Activated T-cell treated with anti-CD3 and anti-CD28 coated beads, Interleukin-2, amount 50 U/mL, for 72 hours (primary cell): ENCODE data around the gene GSTM4. TPM values are rescaled to one million over a fixed set of nuclear protein-coding genes. Genes with fewer than 3 reads are reported as not detected.
"Not testable (repeated sequence)": the region's sequence is repeated elsewhere in the genome, so short reads cannot be mapped to it uniquely, and the experiment has no call there.

Experiments used
- ATAC-seq, 2 donors: fragments of 150-1000 bp; cut with Tn5 transposase; replicated peaks in 1 of 2; 2 replicates each; pipeline ENCODE4 v1.10.0; 2021; ENCODE audit warnings: moderate library complexity in 2 of 2, mild to moderate bottlenecking in 1 of 2
- DNase-seq, 2 donors: peaks; one replicate each; pipeline ENCODE4 v3.0.0; 2021 to 2022; ENCODE audit warnings: mixed read lengths in 1 of 2
- H3K27ac Mint-ChIP-seq: one replicate; pipeline ENCODE4 v1.8.0; 2022; ENCODE audit warnings: mild to moderate bottlenecking, moderate library complexity, mixed read lengths
- H3K27me3 Mint-ChIP-seq: one replicate; pipeline ENCODE4 v1.8.0; 2022; ENCODE audit warnings: low read depth, mixed read lengths
- H3K36me3 Mint-ChIP-seq, 2 donors: one replicate each; pipeline ENCODE4 v1.8.0; 2022; ENCODE audit warnings: mixed read lengths in 2 of 2, mild to moderate bottlenecking in 1 of 2; ENCODE audit not compliant: insufficient read depth in 2 of 2
- H3K4me1 Mint-ChIP-seq: one replicate; pipeline ENCODE4 v1.8.0; 2022; ENCODE audit warnings: low read depth, mixed read lengths
- H3K4me3 Mint-ChIP-seq, 2 donors: one replicate each; pipeline ENCODE4 v1.8.0; 2022; ENCODE audit warnings: mild to moderate bottlenecking in 2 of 2, mixed read lengths in 2 of 2, moderate library complexity in 2 of 2
- H3K9me3 Mint-ChIP-seq, 2 donors: one replicate each; pipeline ENCODE4 v1.8.0; 2022; ENCODE audit warnings: mixed read lengths in 2 of 2
- total RNA-seq, 2 donors: library from RNA; stranded (reverse); gene quantifications; one replicate each; pipeline ENCODE4 v1.2.3, GENCODE V29; 2022

Gene GSTM4
- total RNA-seq, 2 donors from 2014 or later, result 23.5 to 31.1 TPM

- Mint-ChIP-seq H3K4me1 (peaks cover 20% of the 10 kb centered on the region), H3K27ac (no peak overlapping the region), H3K9me3 (no peaks in the 10 kb centered on the region), H3K4me3 (no peak overlapping the region), H3K27me3 (no peaks in the 10 kb centered on the region), H3K36me3 (peaks cover 0 to 3% of the 10 kb centered on the region in 2 donors)
- DNase-seq, result no peak
- ATAC-seq, result no peak
Observed at GRCh38 chr1:109671067-109671466, 15.2 kb downstream of the GSTM4 start.

- H3K4me1 Mint-ChIP-seq, DNase-seq, H3K27me3 Mint-ChIP-seq, H3K9me3 Mint-ChIP-seq, ATAC-seq, H3K27ac Mint-ChIP-seq, H3K36me3 Mint-ChIP-seq, H3K4me3 Mint-ChIP-seq: not testable (repeated sequence)
Observed at GRCh38 chr1:109673861-109674260, 18.0 kb downstream of the GSTM4 start.

- not testable (repeated sequence) for H3K9me3 Mint-ChIP-seq, H3K27ac Mint-ChIP-seq, H3K4me1 Mint-ChIP-seq, DNase-seq, ATAC-seq, H3K36me3 Mint-ChIP-seq, H3K4me3 Mint-ChIP-seq, H3K27me3 Mint-ChIP-seq
Observed at GRCh38 chr1:109676683-109677381, 20.9 kb downstream of the GSTM4 start.

- Mint-ChIP-seq H3K4me1 (no peaks in the 10 kb centered on the region), H3K9me3 (no peaks in the 10 kb centered on the region), H3K27ac (no peak overlapping the region), H3K27me3 (no peaks in the 10 kb centered on the region), H3K36me3 (no peaks in the 10 kb centered on the region), H3K4me3 (no peak overlapping the region)
- ATAC-seq, result no peak
- DNase-seq, result no peak
Observed at GRCh38 chr1:109677459-109677858, 21.6 kb downstream of the GSTM4 start.

- H3K36me3 Mint-ChIP-seq, DNase-seq, H3K27me3 Mint-ChIP-seq, H3K9me3 Mint-ChIP-seq, ATAC-seq, H3K4me1 Mint-ChIP-seq, H3K4me3 Mint-ChIP-seq, H3K27ac Mint-ChIP-seq: not testable (repeated sequence)
Observed at GRCh38 chr1:109678637-109679036, 22.7 kb downstream of the GSTM4 start.

GRCh38 chr1:109684777-109685176 is 28.9 kb downstream of the GSTM4 start:
- DNase-seq, H3K27ac Mint-ChIP-seq, H3K36me3 Mint-ChIP-seq, H3K9me3 Mint-ChIP-seq, H3K27me3 Mint-ChIP-seq, ATAC-seq, H3K4me1 Mint-ChIP-seq, H3K4me3 Mint-ChIP-seq: not testable (repeated sequence)

- H3K4me1 Mint-ChIP-seq, H3K9me3 Mint-ChIP-seq, H3K36me3 Mint-ChIP-seq, H3K4me3 Mint-ChIP-seq, DNase-seq, H3K27ac Mint-ChIP-seq, H3K27me3 Mint-ChIP-seq, ATAC-seq: not testable (repeated sequence)
Observed at GRCh38 chr1:109685399-109685798, 29.5 kb downstream of the GSTM4 start.

GRCh38 chr1:109685890-109686289 is 30.0 kb downstream of the GSTM4 start:
- H3K4me3 Mint-ChIP-seq, DNase-seq, H3K27me3 Mint-ChIP-seq, H3K9me3 Mint-ChIP-seq, H3K36me3 Mint-ChIP-seq, H3K27ac Mint-ChIP-seq, ATAC-seq, H3K4me1 Mint-ChIP-seq: not testable (repeated sequence)

- peak in 1 of 2 donors; percentile 21 for ATAC-seq
- H3K4me3 Mint-ChIP-seq, result peak overlapping the region; percentile 86 to 94
- not testable (repeated sequence) for H3K27me3 Mint-ChIP-seq
Observed at GRCh38 chr1:109687109-109687508, 31.2 kb downstream of the GSTM4 start.

GRCh38 chr1:109687641-109688499 is 32.0 kb downstream of the GSTM4 start, which contains the start of gene GSTM1:
GSTM1 (plus strand) TSS chr1:109687817; CDS start chr1:109687874, 57 bp downstream.
- Mint-ChIP-seq H3K36me3 (peaks cover 4 to 6% of the 10 kb centered on the region in 2 donors), H3K4me3 (peak within 1 kb of the TSS; percentile 86 to 94), H3K27ac (peak within 1 kb of the TSS; percentile 95), H3K27me3 (no peaks in the 10 kb centered on the region), H3K4me1 (peaks cover 5% of the 10 kb centered on the region), H3K9me3 (peaks cover 0 to 2% of the 10 kb centered on the region in 2 donors)
- peak; percentile 99 for ATAC-seq
- DNase-seq, result peak; percentile 83 to 92

More at GRCh38 chr1:109687109-109687508, 31.2 kb downstream of the GSTM4 start:
- DNase-seq, H3K4me1 Mint-ChIP-seq, H3K36me3 Mint-ChIP-seq, H3K9me3 Mint-ChIP-seq: not testable (repeated sequence)
- H3K27ac Mint-ChIP-seq, result peak overlapping the region; percentile 95

- DNase-seq (no peak), ATAC-seq (no peak)
- peak overlapping the region in 1 of 2 donors; percentile 21 for H3K4me3 Mint-ChIP-seq
- peaks cover 5% of the 10 kb centered on the region for H3K4me1 Mint-ChIP-seq
- no peaks in the 10 kb centered on the region for H3K9me3 Mint-ChIP-seq
- no peak overlapping the region for H3K27ac Mint-ChIP-seq
- peaks cover 3 to 6% of the 10 kb centered on the region in 2 donors for H3K36me3 Mint-ChIP-seq
- H3K27me3 Mint-ChIP-seq, result no peaks in the 10 kb centered on the region
Observed at GRCh38 chr1:109689844-109690405, 34.0 kb downstream of the GSTM4 start.

- ATAC-seq (no peak), DNase-seq (no peak)
- peaks cover 2 to 6% of the 10 kb centered on the region in 2 donors for H3K36me3 Mint-ChIP-seq
- H3K4me1 Mint-ChIP-seq, result peaks cover 5% of the 10 kb centered on the region
- no peak overlapping the region for H3K4me3 Mint-ChIP-seq
- H3K9me3 Mint-ChIP-seq, result no peaks in the 10 kb centered on the region
- H3K27ac Mint-ChIP-seq, result no peak overlapping the region
- H3K27me3 Mint-ChIP-seq, result no peaks in the 10 kb centered on the region
Observed at GRCh38 chr1:109691759-109692158, 35.9 kb downstream of the GSTM4 start.

- not testable (repeated sequence) for H3K4me1 Mint-ChIP-seq, H3K4me3 Mint-ChIP-seq, H3K27me3 Mint-ChIP-seq, H3K9me3 Mint-ChIP-seq, ATAC-seq, H3K27ac Mint-ChIP-seq, H3K36me3 Mint-ChIP-seq, DNase-seq
Observed at GRCh38 chr1:109694400-109694799, 38.5 kb downstream of the GSTM4 start.
